Ramos (cell line): ENCODE data around the gene RUSC2.
"Not testable (repeated sequence)": the region's sequence is repeated elsewhere in the genome, so short reads cannot be mapped to it uniquely, and the experiment has no call there.

ENCODE experiments used
- in situ Hi-C: fragments of 300-500 bp; cut with MboI; formaldehyde crosslinking; loops from one replicate; pipeline ENCODE4 v1.14.3; 2022; ENCODE audit warnings: low sequenced_read_pairs; ENCODE audit not compliant: unreplicated experiment

The RUSC2 gene

DNA sequence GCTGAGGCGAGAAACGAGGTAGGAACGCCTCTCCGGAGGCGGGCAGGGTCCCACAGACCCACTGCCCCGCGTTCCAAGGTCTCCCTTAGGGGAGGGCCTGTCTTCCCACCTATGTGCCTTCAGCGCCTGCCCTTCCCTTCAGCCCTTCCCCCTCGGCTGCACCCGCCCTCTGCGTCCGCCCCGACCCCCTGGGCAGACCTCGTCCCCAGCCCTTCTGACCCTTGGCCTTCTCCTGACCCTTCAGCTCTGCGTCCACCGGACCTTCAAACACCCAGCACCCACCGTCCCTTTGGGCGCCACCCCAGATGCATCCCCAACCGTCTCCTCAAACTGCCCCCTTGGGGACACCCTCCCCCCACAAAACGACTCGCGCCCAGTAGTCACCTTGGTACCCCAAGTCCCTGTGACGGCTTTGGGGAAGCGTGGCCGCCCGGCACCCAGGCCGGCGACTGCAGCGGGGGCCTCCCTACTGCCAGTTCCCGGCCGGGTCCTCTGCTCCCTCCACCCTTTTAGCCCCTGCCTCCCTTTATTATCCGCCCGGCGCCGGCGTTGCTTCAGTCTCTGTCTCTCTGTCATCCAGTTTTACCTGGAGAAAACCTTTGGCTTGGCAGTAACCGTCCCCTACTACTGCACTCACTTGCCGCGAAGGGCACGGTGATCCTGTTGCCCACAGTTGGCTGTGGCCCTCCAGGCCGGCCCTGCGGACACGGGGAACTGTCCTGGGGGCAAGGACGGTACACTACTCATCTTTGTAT is 421 bp downstream of the RUSC2 start:
- in situ Hi-C loops = no loop called here

DNA sequence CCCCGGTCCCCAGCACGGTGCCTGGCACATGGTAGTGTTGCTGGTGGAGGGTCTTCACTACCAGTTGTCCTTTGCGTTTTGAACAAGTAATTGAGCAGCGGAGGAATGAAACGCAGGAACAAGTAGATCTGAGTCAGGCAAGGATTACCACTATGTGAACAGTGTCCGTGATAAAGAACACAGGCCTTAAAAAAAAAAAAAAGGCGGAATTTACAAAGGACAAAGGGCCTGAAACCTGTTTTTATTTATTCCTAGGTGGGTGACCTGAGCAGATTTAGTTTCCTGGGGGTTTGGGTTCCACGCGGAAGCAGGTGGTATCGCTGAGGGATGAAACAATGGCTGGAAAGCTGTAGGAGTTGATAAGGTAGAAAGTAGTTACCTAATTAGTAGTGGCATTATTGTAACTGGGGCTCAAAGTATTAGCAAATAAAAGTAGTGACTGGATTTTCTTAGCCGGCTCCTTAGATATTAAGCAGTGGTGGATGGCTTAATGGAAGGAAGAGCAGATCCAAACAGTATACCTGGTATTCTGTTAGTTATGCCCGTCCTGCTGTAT is 1.1 kb downstream of the RUSC2 start:
- in situ Hi-C loops = no loop called here

DNA sequence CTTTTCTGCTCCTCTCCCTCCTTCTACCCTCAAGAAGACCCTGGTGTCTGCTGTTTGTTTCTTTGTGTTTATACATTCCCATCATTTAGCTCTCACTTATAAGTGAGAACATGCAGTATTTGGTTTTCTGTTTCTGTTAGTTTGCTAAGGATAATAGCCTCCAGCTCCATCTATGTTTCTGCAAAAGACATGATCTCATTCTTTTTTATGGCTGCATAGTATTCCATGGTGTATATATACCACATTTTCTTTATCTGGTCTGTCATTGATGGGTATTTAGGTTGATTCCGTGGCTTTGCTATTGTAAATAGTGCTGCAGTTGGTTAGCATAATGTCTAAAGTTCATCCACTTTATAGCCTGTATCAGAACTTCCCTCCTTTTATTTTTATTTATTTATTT is 3.2 kb downstream of the RUSC2 start:
- in situ Hi-C loops = not testable (repeated sequence)

DNA sequence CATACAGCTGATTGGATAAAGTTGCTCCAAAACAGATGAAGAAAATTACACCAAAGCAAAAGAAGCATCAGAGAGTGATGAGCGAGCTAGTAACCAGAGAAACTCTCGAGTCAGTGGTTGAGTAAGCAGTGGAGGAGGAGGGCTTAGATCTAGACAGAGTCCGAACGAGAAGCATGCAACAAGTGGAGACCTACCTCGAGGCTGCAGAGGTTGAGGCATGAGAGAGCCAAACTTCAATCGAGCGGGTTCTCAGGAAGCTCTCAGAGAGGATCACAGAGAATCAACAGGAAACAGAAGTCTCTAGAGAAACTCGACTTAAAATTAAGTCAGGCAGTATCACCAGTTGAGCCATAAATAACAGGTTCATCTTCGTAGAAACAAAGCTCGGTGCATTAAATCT is 6.1 kb downstream of the RUSC2 start:
- in situ Hi-C loops = no loop called here

DNA sequence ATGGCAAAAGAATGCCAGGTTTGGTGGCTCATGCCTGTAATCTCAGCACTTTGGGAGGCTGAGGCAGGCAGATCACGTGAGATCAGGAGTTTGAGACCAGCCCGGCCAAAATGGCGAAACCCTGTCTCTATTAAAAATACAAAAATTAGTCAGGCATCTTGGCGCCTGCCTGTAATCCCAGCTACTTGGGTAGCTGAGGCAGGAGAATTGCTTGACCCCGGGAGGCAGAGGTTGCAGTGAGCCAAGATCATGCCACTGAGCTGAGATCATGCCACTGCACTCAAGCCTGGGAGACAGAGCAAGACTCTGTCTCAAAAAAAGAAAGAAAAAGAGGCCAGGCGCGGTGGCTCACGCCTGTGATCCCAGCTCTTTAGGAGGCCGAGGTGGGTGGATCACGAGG is 8.3 kb downstream of the RUSC2 start:
- in situ Hi-C loops = not testable (repeated sequence)

DNA sequence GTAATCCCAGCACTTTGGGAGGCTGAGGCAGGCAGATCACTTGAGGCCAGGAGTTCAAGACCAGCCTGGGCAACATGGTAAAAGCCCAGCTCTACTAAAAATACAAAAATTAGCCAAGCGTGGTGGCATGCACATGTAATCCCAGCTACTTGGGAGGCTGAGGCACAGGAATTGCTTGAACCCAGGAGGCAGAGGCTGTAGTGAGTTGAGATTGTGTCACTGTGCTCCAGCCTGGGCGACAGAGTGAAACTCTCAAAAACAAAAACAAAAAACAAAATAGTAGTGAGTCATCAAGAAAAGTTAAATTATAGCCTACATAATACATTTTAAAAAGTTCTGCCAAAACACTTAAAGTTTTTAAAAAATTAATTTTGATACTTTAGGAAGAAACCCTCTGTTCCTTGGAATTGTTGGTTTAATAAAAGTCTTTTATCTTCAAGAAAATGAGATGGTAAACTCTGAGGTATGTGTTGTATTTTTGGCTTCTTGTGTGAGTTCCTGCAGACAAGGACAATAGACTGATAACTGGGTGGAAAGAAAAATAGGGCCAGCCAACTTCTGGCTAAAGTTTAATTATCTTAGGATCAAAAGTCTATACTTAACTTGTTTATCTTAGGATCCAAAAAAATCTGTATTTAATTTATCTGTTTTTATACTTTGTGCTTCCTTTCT is 9.3 kb downstream of the RUSC2 start:
- in situ Hi-C loops = no loop called here

DNA sequence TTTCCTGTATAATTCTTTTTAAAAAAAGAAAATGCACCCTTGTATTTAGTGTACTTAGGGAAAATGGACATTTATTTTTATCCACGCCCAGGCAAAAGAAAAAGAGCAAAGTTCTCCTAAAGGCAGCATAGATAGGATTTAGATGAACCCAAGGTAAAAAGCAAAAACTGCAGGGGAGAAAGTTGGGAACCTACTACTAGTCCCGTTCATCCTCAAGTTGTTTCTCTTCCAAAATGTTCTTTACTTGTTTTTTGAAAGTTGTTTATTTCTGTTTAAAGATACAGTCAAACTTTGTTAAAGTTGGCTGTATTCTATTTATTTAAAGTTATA is 9.8 kb downstream of the RUSC2 start:
- in situ Hi-C loops = no loop called here

DNA sequence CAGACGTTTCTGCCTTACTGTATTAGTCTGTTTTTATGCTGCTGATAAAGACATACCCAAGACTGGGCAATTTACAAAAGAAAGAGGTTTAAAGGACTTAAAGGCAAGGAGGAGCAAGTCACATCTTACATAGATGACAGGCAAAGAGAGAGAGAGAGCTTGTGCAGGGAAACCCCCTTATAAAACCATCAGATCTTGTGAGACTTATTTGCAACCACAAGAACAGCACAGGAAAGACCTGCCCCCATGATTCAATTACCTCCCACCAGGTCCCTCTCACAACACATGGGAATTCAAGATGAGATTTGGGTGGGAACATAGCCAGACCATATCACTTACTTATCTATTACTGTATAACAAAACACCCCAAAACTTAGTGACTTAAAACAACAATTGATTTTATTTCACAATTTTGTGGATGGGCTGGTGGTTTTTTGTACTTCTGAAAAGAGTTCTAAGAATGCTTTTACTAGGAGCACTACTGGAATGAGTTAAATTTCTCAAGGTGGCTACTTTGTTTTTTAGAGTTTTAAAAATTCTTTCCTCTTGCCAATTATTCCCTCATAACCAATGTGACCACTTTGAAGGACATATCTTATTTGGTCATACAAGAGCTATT is 10.3 kb downstream of the RUSC2 start:
- in situ Hi-C loops = no loop called here

DNA sequence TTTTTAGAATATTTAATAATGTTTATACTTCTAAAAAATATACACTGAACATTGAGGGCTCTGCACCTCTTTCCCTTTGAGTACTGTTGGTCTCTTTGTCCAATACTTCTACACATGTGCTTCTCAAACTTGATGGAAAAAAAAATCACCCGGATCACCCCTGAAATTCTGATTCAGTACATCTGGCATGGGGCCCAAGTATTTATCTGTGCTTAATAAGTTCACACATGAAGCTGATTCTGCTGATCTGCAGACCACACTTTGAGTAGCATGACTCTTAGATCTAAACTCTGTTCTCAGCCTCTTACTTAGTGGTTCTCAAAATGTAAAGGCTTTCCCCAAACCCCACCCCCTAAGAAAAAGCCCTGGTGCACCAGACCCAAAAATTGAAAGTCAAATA is 12.0 kb downstream of the RUSC2 start:
- in situ Hi-C loops = no loop called here

DNA sequence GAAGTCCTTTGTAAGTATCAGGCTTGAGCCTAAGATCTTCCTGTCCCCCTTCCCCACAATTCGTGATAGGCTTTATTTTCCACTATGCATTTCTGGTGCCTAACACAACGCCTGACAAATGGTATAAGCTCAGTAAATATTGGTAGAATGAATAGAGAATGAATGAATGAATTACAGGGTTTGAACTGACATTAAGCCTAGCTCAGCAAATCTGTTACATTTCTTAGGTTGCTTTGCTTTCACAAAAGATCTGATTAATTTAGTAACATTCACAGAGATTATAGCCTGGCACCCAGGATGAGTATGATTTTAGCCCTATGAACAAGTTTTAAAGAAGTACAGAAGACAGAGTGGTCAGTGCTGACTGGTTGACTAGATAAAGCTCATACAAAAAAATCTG is 16.4 kb downstream of the RUSC2 start:
- in situ Hi-C loops = no loop called here

DNA sequence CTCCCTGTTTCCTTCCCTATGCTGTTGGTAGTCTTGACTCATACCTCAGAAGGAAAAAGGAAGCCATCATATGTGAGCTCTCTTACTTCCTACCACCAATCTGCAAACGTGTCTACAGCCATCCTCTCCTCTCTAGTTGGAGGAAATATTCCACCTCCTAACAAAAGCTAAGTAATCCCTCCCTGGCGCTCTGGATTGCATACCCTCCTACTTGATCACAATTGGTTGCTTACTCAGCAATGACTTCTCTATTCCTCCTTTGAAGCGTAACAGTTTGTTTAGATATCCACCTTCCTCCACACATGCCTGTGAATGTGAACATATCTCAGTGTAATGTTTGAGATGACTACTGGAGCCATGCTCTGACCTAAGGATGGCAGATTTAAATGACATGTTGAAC is 18.2 kb downstream of the RUSC2 start:
- in situ Hi-C loops = no loop called here

DNA sequence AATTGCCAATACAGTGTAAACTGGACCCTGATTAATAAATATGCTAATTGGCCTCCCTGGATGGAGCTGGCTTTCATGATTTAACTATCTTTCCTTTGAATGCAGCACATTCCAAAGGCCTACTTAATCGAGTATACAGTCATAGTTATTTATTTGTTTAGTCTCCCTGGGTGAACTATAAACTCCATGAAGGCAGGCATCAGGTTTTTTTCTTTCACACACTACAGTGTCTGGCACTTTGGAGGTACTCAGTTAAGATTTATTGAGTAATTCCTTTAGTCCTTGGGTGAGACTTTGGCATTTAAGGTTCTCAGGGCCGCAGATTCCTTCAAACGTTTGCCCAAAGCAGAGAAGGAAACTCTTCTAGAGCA is 20.5 kb downstream of the RUSC2 start:
- in situ Hi-C loops = no loop called here

DNA sequence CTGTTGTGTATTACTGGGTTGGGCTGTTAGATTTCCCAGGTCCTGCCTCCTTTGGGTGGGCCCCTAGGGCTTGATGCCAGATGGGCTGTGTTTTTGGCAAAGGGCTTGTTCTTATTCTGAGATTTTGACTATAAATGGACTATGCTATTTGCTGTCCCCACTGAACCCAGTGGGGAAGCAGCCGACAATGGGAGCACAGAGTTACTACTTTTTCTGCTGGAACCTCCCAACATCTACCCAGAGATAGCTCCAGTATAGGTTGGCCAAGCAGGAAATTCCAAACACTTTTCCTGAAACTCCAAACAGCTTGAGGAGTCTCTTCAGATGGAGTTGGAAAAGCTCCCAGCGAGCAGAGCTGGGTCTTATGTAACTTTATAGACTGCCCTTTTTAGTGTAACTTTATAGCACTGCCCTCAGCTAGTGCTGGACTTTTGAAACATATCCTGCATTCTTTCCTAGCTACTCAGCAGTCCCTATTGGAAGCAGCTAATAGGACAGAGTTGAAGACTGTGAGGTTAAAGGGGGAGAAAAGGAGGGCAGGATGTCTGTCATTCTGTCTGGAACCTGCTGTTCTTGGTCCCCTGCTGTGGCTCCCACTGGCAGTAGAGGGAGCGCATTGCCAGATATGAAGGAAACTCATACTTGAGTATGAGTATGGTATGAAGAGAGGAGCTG is 21.0 kb downstream of the RUSC2 start:
- in situ Hi-C loops = no loop called here

DNA sequence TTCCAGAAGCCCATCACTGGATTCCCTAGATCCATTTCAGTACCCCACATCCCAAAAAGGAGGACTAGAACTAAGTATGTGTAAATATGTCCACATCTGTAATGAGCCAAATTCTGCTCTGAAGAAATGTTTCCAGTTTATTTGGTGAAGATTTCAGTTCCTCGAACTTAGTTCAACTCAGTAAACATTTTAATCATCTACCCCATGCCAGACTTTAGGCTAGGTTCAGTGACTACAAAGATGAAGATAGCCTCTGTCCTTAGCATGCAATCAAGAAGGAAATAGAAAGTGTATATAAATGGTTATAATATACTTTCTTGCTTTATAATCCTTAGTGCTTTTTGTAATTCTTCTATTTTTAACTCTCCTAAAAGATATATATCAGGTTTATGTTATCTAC is 21.5 kb downstream of the RUSC2 start:
- in situ Hi-C loops = no loop called here

DNA sequence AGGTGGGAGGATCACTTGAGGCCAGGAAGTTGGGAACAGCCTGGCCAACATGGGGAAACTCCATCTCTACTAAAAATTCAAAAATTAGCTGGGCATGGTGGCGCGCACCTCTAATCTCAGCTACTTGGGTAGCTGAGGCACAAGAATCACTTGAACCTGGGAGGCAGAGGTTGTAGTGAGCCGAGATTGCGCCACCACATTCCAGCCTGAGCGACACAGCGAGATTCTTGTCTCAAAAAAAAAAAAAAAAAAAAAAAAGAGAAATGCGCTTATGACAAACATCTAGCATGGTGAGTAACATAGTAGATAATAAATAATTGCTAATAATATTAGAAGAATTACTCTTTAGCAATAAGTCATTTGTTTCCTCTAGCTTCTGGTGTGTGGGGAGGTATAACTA is 25.9 kb downstream of the RUSC2 start:
- in situ Hi-C loops = no loop called here

DNA sequence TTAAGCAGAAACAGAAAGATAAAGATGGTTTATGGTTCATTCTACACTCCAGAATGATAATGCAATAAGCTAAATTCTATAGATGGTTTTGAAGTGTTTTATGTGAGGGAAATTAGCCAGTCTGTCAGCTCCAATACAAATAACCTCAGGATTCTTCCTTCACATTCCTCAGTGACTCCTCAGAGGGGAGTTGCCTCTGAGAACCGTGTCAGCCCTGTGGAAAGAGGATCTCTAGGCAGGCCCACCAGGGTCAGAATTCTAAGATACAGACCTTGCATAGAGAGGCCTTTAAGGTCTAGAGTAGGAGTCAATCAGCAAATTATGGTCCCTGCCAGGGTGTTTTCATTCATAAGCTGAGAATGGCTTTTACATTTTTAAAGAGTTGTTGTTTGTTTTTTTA is 26.6 kb downstream of the RUSC2 start:
- in situ Hi-C loops = no loop called here

DNA sequence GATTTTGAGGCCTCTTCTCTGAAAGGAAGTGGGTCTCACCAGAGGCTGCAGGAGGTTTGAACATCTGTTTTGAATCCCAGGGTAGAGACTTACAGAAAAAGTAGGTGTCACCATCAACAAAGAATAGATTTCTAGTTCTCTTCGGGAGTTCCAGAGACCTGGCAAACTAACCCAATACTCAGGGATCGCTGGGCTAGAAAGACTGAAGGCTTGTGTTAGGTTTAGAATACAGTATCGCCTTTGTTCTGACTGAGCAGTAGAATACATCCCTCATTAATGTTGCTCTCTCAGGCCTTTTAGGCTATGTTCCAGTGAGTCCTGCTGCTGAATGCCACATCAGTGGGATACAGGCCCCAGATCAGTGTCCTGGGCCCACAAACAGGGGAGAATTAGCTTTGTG is 27.2 kb downstream of the RUSC2 start:
- in situ Hi-C loops = no loop called here

DNA sequence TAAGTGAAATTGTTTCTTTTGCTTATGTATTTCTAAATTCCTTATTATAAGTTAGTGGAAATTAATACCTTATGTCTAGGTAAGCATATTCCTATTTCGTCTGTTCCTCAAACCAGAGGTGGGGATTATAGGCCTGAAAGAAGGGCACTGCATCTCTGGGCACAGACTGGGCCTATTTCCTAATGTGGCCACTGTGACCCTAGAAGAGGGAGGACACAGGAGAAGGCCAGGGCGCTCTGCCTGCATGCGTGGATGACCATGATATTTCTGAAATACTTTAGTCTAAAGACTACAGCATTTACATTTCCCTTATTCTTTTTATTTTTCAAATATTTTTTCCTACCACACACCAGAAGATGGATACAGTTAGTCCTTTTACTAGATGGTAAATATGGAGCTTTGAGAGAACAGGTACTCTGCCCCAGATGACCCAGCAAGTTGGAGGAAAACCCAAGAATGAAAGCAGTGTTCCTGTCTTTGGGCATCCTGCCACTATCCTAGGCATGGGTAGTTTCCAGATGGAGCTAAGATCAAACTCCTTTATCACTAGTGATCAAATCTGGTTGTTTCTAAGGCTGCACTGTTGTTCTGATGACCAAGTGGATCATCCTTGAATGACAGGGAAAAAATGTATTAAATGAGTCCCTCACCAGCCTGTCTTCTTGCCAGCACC is 27.8 kb downstream of the RUSC2 start:
- in situ Hi-C loops = no loop called here

DNA sequence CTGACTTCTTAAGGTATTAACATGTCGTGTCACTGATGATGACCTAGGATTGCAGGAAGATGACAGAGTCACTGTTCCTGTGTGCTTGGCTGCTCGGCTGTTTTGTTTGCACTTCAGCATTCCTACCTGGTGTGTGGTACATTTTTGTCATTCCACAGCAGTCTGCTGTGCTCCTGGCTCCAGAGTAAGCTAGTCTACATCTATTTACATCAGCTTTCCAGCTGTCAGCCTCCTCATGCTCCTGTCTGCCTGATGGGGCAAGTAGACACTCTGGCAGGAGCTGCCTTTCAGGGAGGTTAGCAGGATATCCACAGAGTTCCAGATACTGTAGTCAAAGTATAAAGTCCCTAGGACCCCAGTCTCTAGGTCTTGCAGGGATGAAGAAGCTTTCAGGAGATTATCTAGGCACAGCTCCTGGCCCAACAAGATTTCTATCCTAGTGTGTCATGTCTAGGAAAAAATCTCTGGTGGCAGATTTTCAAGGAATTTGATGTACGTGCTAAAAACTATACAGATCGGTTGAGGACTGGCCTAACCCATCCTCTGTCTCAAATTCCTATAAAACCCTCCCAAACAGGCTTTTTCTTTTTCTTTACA is 28.4 kb downstream of the RUSC2 start:
- in situ Hi-C loops = no loop called here

DNA sequence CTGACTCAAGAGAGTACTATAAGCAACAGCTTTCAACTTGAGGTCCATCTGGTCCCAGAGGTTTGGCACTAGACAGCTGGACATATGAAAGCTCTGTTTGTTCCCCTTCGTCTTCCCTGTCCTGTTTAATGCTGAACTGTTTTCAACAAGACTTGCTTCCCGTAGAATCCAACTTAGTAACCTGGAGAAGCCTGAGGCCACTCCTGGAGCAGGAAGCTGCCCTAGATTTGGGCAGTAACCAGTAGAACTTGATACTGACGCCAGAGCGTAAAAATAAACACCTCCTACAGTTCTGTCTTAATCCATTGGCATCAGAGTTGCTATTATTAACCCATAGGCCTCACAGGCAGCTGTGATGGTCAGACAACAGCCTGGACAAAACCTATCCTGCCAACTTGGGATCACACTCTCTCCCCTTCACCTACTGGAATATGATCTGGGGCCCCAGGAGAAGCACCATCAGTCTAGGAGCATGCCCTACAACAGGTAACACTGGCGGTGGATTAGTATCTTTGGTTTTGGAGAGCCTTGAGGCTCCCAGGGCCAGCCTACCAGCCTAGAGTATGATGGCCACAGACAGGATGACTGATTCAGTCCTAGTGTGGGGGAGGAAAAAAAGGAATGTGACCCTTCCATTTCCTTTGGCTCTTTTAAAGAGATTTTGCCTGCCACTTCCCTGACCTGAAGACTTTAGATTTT is 29.2 kb downstream of the RUSC2 start:
- in situ Hi-C loops = no loop called here
